Neuronal stem cell (in vitro differentiated cells): ENCODE measurements around the gene CARTPT.
A peak's percentile ranks its signal among the peaks of the same experiment; 100 is the strongest.

ENCODE experiments used
- DNase-seq: peaks from one replicate; pipeline ENCODE4 v3.0.0-alpha.2; 2013; ENCODE audit warnings: low spot score
- H2AFZ ChIP-seq: one replicate; pipeline ENCODE4 v1.6.1; 2013; ENCODE audit warnings: mild to moderate bottlenecking, low read length, inconsistent platforms
- H2AK5ac ChIP-seq: 2 replicates; pipeline ENCODE4 v1.6.1; 2013; ENCODE audit warnings: low read depth, mild to moderate bottlenecking, inconsistent platforms, low read length, moderate library complexity, mixed read lengths
- H2BK120ac ChIP-seq: 2 replicates; pipeline ENCODE4 v1.6.1; 2013; ENCODE audit warnings: low read depth, mild to moderate bottlenecking, inconsistent platforms, low read length, moderate library complexity, mixed read lengths
- H2BK12ac ChIP-seq: one replicate; pipeline ENCODE4 v1.6.1; 2013; ENCODE audit warnings: low read length, inconsistent platforms
- H2BK15ac ChIP-seq: 2 replicates; pipeline ENCODE4 v1.6.1; 2013; ENCODE audit warnings: mild to moderate bottlenecking, low read length, inconsistent platforms, mixed read lengths
- H2BK5ac ChIP-seq: one replicate; pipeline ENCODE4 v1.6.1; 2013; ENCODE audit warnings: inconsistent platforms, mild to moderate bottlenecking, low read length, moderate library complexity
- H3K14ac ChIP-seq: one replicate; pipeline ENCODE4 v1.6.1; 2013; ENCODE audit warnings: low read length, inconsistent platforms
- H3K18ac ChIP-seq: 2 replicates; pipeline ENCODE4 v1.6.1; 2013; ENCODE audit warnings: low read length, inconsistent platforms
- H3K23ac ChIP-seq: 2 replicates; pipeline ENCODE4 v1.6.1; 2013; ENCODE audit warnings: low read depth, mild to moderate bottlenecking, mixed read lengths, low read length, inconsistent platforms; ENCODE audit not compliant: poor library complexity
- H3K27ac ChIP-seq: replicated peaks from 3 replicates; pipeline ENCODE4 v1.5.1; 2013; ENCODE audit warnings: low read length, inconsistent platforms
- H3K27me3 ChIP-seq, 3 experiments: 2 replicates each; pipeline ENCODE4 v1.6.1; 2013; ENCODE audit warnings: low read length in 3 of 3, mild to moderate bottlenecking in 2 of 3, inconsistent platforms in 1 of 3, low read depth in 1 of 3, mixed read lengths in 1 of 3, moderate library complexity in 1 of 3; ENCODE audit not compliant: control insufficient read depth in 3 of 3, insufficient read depth in 3 of 3
- H3K36me3 ChIP-seq, 2 donors: replicated peaks in 1 of 2; 2 replicates each; pipeline ENCODE4 v1.6.1; 2013; ENCODE audit warnings: low read length in 2 of 2; ENCODE audit not compliant: control insufficient read depth in 2 of 2, insufficient read depth in 2 of 2
- H3K4ac ChIP-seq: 2 replicates; pipeline ENCODE4 v1.6.1; 2013; ENCODE audit warnings: inconsistent platforms, mild to moderate bottlenecking, low read length, moderate library complexity
- H3K4me1 ChIP-seq, 2 donors: 1 replicate in 1 of 2; 2 replicates in 1 of 2; pipeline ENCODE4 v1.6.1; 2013; ENCODE audit warnings: low read length in 2 of 2, low read depth in 1 of 2; ENCODE audit not compliant: control insufficient read depth in 2 of 2, insufficient read depth in 1 of 2
- H3K4me2 ChIP-seq: one replicate; pipeline ENCODE4 v1.6.1; 2013; ENCODE audit warnings: mild to moderate bottlenecking, low read length, inconsistent platforms; ENCODE audit not compliant: insufficient read depth, poor library complexity, severe bottlenecking
- H3K4me3 ChIP-seq, 2 donors: 2 replicates each; pipeline ENCODE4 v1.5.1; 2013; ENCODE audit warnings: low read length in 2 of 2, mild to moderate bottlenecking in 2 of 2, inconsistent platforms in 1 of 2, moderate library complexity in 1 of 2
- H3K79me1 ChIP-seq: one replicate; pipeline ENCODE4 v1.6.1; 2013; ENCODE audit warnings: low read depth, mild to moderate bottlenecking, inconsistent platforms, low read length, moderate library complexity
- H3K9ac ChIP-seq: one replicate; pipeline ENCODE4 v1.6.1; 2013; ENCODE audit warnings: mild to moderate bottlenecking, low read depth, low read length, inconsistent platforms; ENCODE audit not compliant: poor library complexity
- H3K9me3 ChIP-seq, 2 donors: replicated peaks in 1 of 2; 2 replicates each; pipeline versions ENCODE3 to v1.6.1; 2013; ENCODE audit warnings: low read length in 2 of 2, mild to moderate bottlenecking in 2 of 2, inconsistent platforms in 1 of 2, low read depth in 1 of 2, mixed read lengths in 1 of 2, moderate library complexity in 1 of 2; ENCODE audit not compliant: control insufficient read depth in 2 of 2, insufficient read depth in 1 of 2
- H4K8ac ChIP-seq: one replicate; pipeline ENCODE4 v1.6.1; 2013; ENCODE audit warnings: low read depth, mild to moderate bottlenecking, inconsistent platforms, low read length, moderate library complexity
- H4K91ac ChIP-seq: one replicate; pipeline ENCODE4 v1.6.1; 2013; ENCODE audit warnings: low read length, low read depth, mild to moderate bottlenecking, inconsistent platforms; ENCODE audit not compliant: poor library complexity
- WGBS, 2 donors: extraction: QIAGEN DNeasy Blood & Tissue Kit; methylation state at CpG; one replicate each; pipeline ENCODE4 v1.1.7; 2013; ENCODE audit warnings: missing lambda C conversion rate in 2 of 2, mixed read lengths in 1 of 2; ENCODE audit not compliant: insufficient read length in 2 of 2, insufficient replicate concordance in 1 of 2; ENCODE audit errors: extremely low coverage in 2 of 2; 5-methylcytosine and 5-hydroxymethylcytosine counted together

Gene CARTPT

GRCh38 chr5:71738662-71739361 lies 19.7 kb downstream of the CARTPT start:
- no peak overlapping the region for H3K14ac ChIP-seq
- H2BK5ac ChIP-seq = no peak overlapping the region
- H3K4me2 ChIP-seq = no peak overlapping the region
- no peak overlapping the region for H2AFZ ChIP-seq
- WGBS, 2 donors = no CpG with 5 or more reads among the region's 4 CpGs
- no peak overlapping the region for H4K91ac ChIP-seq
- H3K27ac ChIP-seq = no peak overlapping the region
- H3K9ac ChIP-seq = no peak overlapping the region
- H2BK15ac ChIP-seq = no peak overlapping the region
- no peak for DNase-seq
- no peak overlapping the region for H2BK120ac ChIP-seq
- no peaks in the 10 kb centered on the region for H3K79me1 ChIP-seq
- H3K4me1 ChIP-seq = no peaks in the 10 kb centered on the region
- no peak overlapping the region for H3K18ac ChIP-seq
- no peak overlapping the region for H3K4ac ChIP-seq
- no peak overlapping the region for H4K8ac ChIP-seq
- no peak overlapping the region for H2BK12ac ChIP-seq
- peaks cover 0 to 2% of the 10 kb centered on the region in 2 donors for H3K36me3 ChIP-seq
- no peak overlapping the region for H3K23ac ChIP-seq
- no peak overlapping the region for H3K4me3 ChIP-seq
- peaks cover 0 to 2% of the 10 kb centered on the region in 2 donors for H3K9me3 ChIP-seq
- H2AK5ac ChIP-seq = no peak overlapping the region
- H3K27me3 ChIP-seq = no peaks in the 10 kb centered on the region

DNA sequence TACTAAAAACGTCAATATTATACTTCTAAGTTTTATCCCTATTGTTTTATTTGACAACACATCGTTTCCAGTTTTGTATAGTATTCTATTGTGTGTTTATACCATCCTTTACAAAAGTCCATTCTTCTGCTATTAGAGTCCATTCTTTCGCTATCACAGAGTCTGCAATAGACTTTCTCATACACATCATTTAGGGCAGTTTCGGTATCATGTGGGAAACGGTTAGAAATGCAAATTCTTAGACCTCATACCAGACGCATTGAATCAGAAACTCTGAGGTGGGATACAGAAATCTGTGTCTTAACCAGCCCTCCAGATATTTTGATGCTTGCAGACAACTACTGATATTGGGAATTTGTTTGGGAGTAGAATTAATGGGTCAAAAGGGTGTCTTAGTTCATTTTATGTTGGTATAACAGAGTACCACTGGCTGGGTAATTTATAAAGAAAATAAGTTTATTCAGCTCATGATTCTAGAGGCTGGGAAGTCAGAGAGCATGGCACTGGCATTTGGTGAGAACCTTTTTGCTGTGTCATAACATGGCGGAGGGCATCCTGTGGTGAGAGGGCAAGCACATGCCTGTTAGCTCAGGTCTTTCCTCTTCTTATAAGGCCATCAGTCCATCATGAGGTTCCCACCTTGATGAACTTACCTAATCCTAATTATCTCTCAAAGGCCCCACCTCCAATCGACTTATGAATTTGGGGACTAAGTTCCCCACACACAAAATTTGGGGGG lies 21.1 kb downstream of the CARTPT start:
- Histone ChIP-seq H2BK15ac (no peak overlapping the region), H2BK120ac (no peak overlapping the region), H3K23ac (no peak overlapping the region), H3K4ac (no peak overlapping the region), H4K91ac (no peak overlapping the region), H3K4me1 (peaks cover 0 to 2% of the 10 kb centered on the region in 2 donors), H3K36me3 (peaks cover 0 to 2% of the 10 kb centered on the region in 2 donors), H3K79me1 (no peaks in the 10 kb centered on the region), H3K18ac (no peak overlapping the region), H3K27me3 (no peaks in the 10 kb centered on the region), H3K14ac (no peak overlapping the region), H3K9ac (no peak overlapping the region), H2BK12ac (no peak overlapping the region), H3K27ac (no peak overlapping the region), H4K8ac (no peak overlapping the region), H3K4me3 (no peak overlapping the region), H3K4me2 (no peak overlapping the region), H3K9me3 (peaks cover 0 to 2% of the 10 kb centered on the region in 2 donors), H2BK5ac (no peak overlapping the region), H2AK5ac (no peak overlapping the region), H2AFZ (no peak overlapping the region)
- no peak for DNase-seq
- no CpG with 5 or more reads among the region's 8 CpGs for WGBS, 2 donors

GRCh38 chr5:71743155-71743554 lies 24.1 kb downstream of the CARTPT start:
- DNase-seq = no peak
- Histone ChIP-seq H2AFZ (peak overlapping the region; percentile 46), H3K4me3 (no peak overlapping the region), H3K4ac (no peak overlapping the region), H3K18ac (no peak overlapping the region), H4K8ac (no peak overlapping the region), H3K9ac (no peak overlapping the region), H3K9me3 (peaks cover 0 to 2% of the 10 kb centered on the region in 2 donors), H3K14ac (no peak overlapping the region), H3K27me3 (no peaks in the 10 kb centered on the region), H3K36me3 (peaks cover 0 to 2% of the 10 kb centered on the region in 2 donors), H2BK15ac (no peak overlapping the region), H3K4me1 (peaks cover 0 to 2% of the 10 kb centered on the region in 2 donors), H4K91ac (no peak overlapping the region), H3K23ac (no peak overlapping the region), H3K79me1 (no peaks in the 10 kb centered on the region), H2BK5ac (no peak overlapping the region), H2BK120ac (no peak overlapping the region), H2AK5ac (no peak overlapping the region), H3K4me2 (no peak overlapping the region), H2BK12ac (no peak overlapping the region), H3K27ac (no peak overlapping the region)
- WGBS, 2 donors = no CpG with 5 or more reads among the region's 6 CpGs

GRCh38 chr5:71744009-71744790 lies 25.1 kb downstream of the CARTPT start:
- Histone ChIP-seq H3K4me1 (peaks cover 0 to 2% of the 10 kb centered on the region in 2 donors), H4K91ac (no peak overlapping the region), H2BK15ac (no peak overlapping the region), H3K36me3 (peaks cover 0 to 2% of the 10 kb centered on the region in 2 donors), H3K79me1 (no peaks in the 10 kb centered on the region), H4K8ac (no peak overlapping the region), H2BK120ac (no peak overlapping the region), H3K14ac (no peak overlapping the region), H2AFZ (no peak overlapping the region), H3K23ac (no peak overlapping the region), H3K9ac (no peak overlapping the region), H3K27ac (no peak overlapping the region), H2AK5ac (no peak overlapping the region), H3K27me3 (no peaks in the 10 kb centered on the region), H3K9me3 (peaks cover 0 to 2% of the 10 kb centered on the region in 2 donors), H3K4me3 (peak overlapping the region in 1 of 2 donors; percentile 49), H2BK5ac (no peak overlapping the region), H2BK12ac (no peak overlapping the region), H3K4ac (no peak overlapping the region), H3K4me2 (no peak overlapping the region), H3K18ac (no peak overlapping the region)
- WGBS, 2 donors = no CpG with 5 or more reads among the region's 7 CpGs
- no peak for DNase-seq
